Dendritic cell treated with granulocyte-macrophage colony-stimulating factor and Interleukin-4, amounts not matched to agents 40 ng/mL and 50 ng/mL, for 4 days (primary cell): Measurements from ENCODE around the gene CPNE9.
A peak's percentile ranks its signal among the peaks of the same experiment; 100 is the strongest.

Experiments
- H3K27ac Mint-ChIP-seq: one replicate; pipeline ENCODE4 v1.8.0; 2022; ENCODE audit warnings: mild to moderate bottlenecking, mixed read lengths
- H3K27me3 Mint-ChIP-seq: one replicate; pipeline ENCODE4 v1.8.0; 2022; ENCODE audit warnings: mild to moderate bottlenecking, mixed read lengths
- H3K36me3 Mint-ChIP-seq: one replicate; pipeline ENCODE4 v1.8.0; 2022; ENCODE audit warnings: low read depth, mixed read lengths
- H3K4me1 Mint-ChIP-seq: one replicate; pipeline ENCODE4 v1.8.0; 2022; ENCODE audit warnings: low read depth, mixed read lengths
- H3K4me3 Mint-ChIP-seq: one replicate; pipeline ENCODE4 v1.8.0; 2022; ENCODE audit warnings: mild to moderate bottlenecking, moderate library complexity, mixed read lengths
- H3K9me3 Mint-ChIP-seq: one replicate; pipeline ENCODE4 v1.8.0; 2022; ENCODE audit warnings: mixed read lengths
- intact Hi-C: fragments of 100-400 bp; cut with micrococcal nuclease; formaldehyde crosslinking; loops from one replicate; pipeline ENCODE4 v1.15.0; 2022

Gene CPNE9

DNA sequence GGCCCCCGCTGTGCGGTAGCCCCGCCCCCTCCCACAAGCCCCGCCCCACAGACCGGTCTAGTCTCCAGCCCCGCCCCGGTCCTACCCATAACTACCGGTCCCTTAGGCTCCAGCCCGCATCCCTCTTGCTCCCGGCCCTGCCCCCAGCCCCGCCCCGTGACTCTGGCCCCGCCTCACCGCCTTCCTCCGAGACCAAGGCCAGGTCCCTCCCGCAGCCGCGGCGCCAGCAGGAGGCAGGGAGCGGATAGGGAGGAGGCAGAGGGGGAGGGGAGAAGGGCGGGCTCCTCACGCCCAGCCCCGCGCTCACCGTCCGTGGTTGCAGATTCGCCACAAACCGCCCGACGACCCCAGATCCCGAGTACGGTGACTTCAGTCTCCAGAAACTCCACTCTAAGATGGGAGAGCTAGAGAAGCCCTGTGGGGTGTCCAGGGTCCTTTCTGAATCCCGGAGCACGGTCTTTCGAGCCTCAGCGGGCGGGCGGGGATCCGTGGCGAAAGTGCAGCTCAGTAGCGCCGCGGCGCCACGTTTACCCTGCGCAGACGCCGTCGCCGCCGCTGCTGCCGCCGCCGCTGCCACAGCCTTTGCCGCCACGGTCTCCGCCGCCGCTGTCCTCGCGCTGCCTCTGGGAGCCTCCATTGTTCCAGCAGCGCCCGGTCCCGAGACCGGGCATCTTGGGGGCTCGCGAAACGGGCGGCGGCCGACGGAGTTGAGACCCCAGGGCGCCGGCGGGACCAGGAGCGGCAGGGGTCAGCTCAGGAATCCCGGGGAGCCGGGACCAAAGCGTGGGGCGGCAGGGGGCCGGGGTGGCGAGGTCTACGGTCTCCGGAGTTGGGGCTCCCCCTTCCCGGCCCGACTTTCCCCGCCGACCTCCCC, 27.8 kb downstream of the CPNE9 start, which contains the start of gene BRPF1:
BRPF1 (plus strand) TSS at position 530 of the 874 bp plus-strand sequence. CDS start 2,406 bp downstream, outside the sequence.
- Mint-ChIP-seq H3K4me1 (peaks cover 79% of the 10 kb centered on the region), H3K27me3 (no peaks in the 10 kb centered on the region), H3K36me3 (peaks cover 57% of the 10 kb centered on the region), H3K9me3 (no peaks in the 10 kb centered on the region), H3K4me3 (peak within 1 kb of the TSS; percentile 89), H3K27ac (peak within 1 kb of the TSS; percentile 90)
- intact Hi-C loops = loop anchor here (1.0 kb wide), 2 partner anchors 15 to 61 kb away; partner anchors contain the start of gene TADA3

DNA sequence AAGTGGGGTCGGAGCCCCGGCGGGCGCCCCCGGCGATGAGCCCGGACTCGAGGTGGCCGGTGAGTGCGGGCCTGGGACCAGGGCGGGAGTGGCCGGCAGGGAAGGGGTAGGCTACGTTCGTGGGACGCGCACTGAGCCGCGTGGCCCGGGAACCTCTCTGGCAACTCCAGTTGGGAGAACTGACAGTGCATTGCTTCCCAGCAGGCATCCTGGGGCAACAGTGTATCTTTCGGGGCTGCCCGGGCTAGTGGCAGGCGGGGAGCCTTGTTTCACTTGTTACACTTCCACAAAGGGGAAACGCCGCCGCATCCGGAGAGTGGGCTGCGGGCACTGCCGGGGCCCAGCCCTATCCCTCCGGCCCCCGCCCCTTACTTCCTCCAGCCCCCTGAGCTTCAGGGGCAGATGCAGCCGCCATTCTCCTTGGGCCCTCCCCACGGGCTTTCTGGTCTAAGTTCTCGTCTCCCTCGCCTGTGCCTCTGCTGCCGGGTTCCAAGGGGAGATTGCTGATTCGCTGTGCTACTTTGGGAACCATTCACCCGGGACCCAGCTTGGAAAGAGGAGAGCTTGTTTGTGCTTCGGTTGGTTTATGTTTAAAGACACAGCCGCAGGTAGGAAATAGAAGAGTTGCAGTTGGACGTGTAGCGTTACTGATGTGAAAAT, 28.6 kb downstream of the CPNE9 start:
- H3K36me3 Mint-ChIP-seq = peaks cover 64% of the 10 kb centered on the region
- H3K27me3 Mint-ChIP-seq = no peaks in the 10 kb centered on the region
- intact Hi-C loops = no loop called here
- no peaks in the 10 kb centered on the region for H3K9me3 Mint-ChIP-seq
- H3K4me3 Mint-ChIP-seq = peak overlapping the region; percentile 89
- peak overlapping the region; percentile 90 for H3K27ac Mint-ChIP-seq
- peaks cover 80% of the 10 kb centered on the region for H3K4me1 Mint-ChIP-seq

DNA sequence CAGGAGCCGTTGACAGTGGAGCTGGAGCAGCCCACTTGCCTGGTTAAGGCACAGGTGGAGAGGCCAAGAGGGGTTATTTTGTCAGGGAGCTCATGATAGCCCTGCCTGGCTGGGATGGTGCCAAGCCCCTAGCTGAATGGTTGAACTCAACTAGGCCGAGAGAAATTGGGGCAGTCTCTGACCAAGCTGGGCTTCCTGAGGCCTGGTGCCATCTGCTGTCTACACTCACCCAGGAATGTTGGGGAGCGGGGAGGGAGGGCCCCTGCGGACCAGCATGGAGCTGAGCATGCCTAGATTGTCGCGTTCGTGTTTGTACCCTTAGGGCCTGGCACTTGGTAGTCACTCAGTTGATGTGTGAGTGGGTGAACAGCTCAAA, 29.1 kb downstream of the CPNE9 start:
- intact Hi-C loops = no loop called here
- Mint-ChIP-seq H3K4me1 (peaks cover 75% of the 10 kb centered on the region), H3K27ac (peak overlapping the region; percentile 90), H3K9me3 (no peaks in the 10 kb centered on the region), H3K36me3 (peaks cover 70% of the 10 kb centered on the region), H3K27me3 (no peaks in the 10 kb centered on the region), H3K4me3 (peak overlapping the region; percentile 89)

DNA sequence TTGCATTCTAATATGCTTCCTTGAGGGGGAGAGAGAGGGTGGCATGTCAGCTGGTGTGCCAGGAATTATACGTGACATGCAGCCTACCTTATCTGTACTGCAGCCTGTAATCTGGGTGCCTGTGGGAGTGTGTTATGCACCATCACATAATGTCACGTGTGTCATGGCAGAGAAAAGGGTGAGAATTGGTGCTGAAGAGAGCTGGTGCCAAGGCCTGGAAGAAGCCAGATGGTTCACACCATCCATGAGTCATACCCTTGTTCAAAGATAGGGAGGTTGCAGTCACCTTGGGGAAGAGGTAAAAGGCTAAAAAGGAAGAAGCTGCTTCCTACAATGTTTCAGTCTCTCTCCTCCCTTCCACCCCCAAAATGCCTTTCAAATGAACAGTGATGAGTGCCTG, 33.2 kb downstream of the CPNE9 start:
- Mint-ChIP-seq H3K27me3 (no peaks in the 10 kb centered on the region), H3K4me3 (no peak overlapping the region), H3K36me3 (peaks cover 97% of the 10 kb centered on the region), H3K27ac (peak overlapping the region; percentile 64), H3K4me1 (peaks cover 65% of the 10 kb centered on the region), H3K9me3 (no peaks in the 10 kb centered on the region)
- intact Hi-C loops = no loop called here

DNA sequence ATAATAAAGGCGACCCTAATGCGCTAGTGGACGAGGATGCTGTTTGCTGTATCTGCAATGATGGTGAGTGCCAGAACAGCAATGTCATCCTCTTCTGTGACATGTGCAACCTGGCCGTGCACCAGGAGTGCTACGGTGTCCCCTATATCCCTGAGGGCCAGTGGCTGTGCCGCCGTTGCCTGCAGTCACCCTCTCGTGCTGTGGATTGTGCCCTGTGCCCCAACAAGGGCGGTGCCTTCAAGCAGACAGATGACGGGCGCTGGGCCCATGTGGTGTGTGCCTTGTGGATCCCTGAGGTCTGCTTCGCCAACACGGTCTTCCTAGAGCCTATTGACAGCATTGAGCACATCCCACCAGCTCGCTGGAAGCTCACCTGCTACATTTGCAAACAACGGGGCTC, 35.5 kb downstream of the CPNE9 start:
- no peaks in the 10 kb centered on the region for H3K27me3 Mint-ChIP-seq
- no peak overlapping the region for H3K4me3 Mint-ChIP-seq
- peaks cover 45% of the 10 kb centered on the region for H3K4me1 Mint-ChIP-seq
- no peaks in the 10 kb centered on the region for H3K9me3 Mint-ChIP-seq
- H3K27ac Mint-ChIP-seq = no peak overlapping the region
- intact Hi-C loops = no loop called here
- peaks cover 99% of the 10 kb centered on the region for H3K36me3 Mint-ChIP-seq

DNA sequence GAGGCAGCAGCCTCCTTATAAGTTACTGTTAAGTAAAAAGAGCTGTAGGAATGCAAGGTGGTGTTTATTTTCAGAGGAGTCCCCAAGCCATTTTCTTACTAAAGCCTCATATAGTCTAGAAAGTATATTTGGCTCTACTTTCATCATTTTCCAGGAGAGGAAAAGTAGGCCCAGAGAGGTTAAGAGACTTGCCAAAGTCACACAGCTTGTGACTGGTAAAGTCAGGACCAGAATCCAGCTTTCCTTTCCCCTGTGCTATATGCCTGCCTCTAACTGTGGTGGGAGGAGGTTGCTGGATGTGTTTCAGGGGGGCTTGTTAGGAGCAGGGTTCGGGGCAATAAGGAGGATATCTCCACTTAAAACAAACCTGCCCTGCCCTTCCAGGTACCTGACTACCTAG, 38.9 kb downstream of the CPNE9 start:
- intact Hi-C loops = no loop called here
- Mint-ChIP-seq H3K27ac (no peak overlapping the region), H3K27me3 (no peaks in the 10 kb centered on the region)

DNA sequence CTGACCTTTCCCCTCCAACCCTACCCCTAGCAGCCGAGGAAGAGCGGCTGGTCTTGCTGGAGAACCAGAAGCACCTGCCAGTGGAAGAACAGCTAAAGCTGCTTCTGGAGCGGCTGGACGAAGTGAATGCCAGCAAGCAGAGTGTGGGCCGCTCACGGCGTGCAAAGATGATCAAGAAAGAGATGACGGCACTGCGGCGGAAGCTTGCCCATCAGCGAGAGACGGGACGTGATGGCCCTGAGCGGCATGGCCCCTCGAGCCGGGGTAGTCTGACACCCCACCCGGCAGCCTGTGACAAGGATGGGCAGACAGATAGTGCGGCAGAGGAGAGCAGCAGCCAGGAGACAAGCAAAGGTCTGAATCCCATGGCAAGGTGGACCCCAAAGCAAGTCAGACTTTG, 39.9 kb downstream of the CPNE9 start:
- Mint-ChIP-seq H3K4me1 (peaks cover 14% of the 10 kb centered on the region), H3K4me3 (no peak overlapping the region), H3K36me3 (peaks cover 100% of the 10 kb centered on the region), H3K27ac (no peak overlapping the region), H3K9me3 (no peaks in the 10 kb centered on the region), H3K27me3 (no peaks in the 10 kb centered on the region)
- intact Hi-C loops = no loop called here

More for the DNA sequence above, 38.9 kb downstream of the CPNE9 start:
- Mint-ChIP-seq H3K4me1 (peaks cover 18% of the 10 kb centered on the region), H3K36me3 (peaks cover 100% of the 10 kb centered on the region), H3K4me3 (no peak overlapping the region), H3K9me3 (no peaks in the 10 kb centered on the region)

DNA sequence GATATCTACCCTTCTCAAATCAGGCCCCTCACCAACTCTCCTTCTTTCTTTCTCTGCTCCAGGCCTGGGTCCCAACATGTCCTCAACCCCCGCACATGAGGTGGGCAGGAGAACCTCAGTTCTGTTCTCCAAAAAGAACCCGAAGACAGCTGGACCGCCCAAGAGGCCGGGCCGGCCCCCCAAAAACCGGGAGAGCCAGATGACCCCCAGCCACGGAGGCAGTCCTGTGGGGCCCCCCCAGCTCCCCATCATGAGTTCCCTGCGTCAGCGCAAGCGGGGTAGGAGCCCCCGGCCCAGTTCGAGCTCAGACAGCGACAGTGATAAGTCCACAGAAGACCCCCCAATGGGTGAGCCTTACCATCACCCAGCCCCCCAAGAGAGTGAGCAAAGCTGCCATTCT, 40.5 kb downstream of the CPNE9 start:
- no peaks in the 10 kb centered on the region for H3K27me3 Mint-ChIP-seq
- H3K4me3 Mint-ChIP-seq = no peak overlapping the region
- intact Hi-C loops = no loop called here
- no peaks in the 10 kb centered on the region for H3K9me3 Mint-ChIP-seq
- H3K27ac Mint-ChIP-seq = no peak overlapping the region
- peaks cover 16% of the 10 kb centered on the region for H3K4me1 Mint-ChIP-seq
- peaks cover 100% of the 10 kb centered on the region for H3K36me3 Mint-ChIP-seq

DNA sequence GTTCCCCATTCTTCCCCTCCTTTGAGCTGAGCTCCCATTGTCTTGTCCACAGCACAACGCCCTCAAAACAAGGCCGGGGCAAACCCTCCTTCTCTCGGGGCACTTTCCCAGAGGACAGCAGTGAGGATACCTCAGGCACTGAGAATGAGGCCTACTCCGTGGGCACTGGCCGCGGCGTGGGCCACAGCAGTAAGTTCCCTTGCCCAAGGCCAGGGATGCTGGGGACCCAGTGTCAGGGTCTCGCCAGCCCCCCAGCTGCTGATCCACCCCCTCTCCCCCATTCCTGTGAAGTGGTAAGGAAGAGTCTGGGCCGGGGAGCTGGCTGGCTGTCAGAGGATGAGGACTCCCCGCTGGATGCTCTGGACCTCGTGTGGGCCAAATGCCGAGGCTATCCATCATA, 41.9 kb downstream of the CPNE9 start:
- Mint-ChIP-seq H3K27ac (no peak overlapping the region), H3K27me3 (no peaks in the 10 kb centered on the region), H3K4me3 (no peak overlapping the region), H3K4me1 (peaks cover 19% of the 10 kb centered on the region), H3K36me3 (peaks cover 97% of the 10 kb centered on the region), H3K9me3 (no peaks in the 10 kb centered on the region)
- intact Hi-C loops = no loop called here

DNA sequence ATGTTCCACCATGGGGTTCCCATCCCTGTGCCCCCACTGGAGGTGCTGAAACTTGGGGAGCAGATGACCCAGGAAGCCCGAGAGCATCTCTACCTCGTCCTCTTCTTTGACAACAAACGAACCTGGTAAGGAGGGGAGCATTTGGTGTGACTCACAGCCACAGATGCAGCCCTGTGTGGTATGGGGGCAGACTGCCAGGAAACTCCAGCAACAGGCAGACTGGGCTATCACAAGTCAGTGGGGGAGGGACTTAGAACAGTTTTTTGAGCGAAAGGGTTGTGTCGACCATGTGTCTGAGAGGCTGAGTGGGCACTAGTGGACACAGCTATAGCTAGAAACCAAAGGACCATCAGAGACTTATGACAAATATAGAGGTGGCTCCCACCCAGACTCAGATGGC, 42.7 kb downstream of the CPNE9 start:
- H3K27me3 Mint-ChIP-seq = no peaks in the 10 kb centered on the region
- H3K4me1 Mint-ChIP-seq = peaks cover 25% of the 10 kb centered on the region
- intact Hi-C loops = no loop called here
- H3K4me3 Mint-ChIP-seq = no peak overlapping the region
- H3K36me3 Mint-ChIP-seq = peaks cover 92% of the 10 kb centered on the region
- H3K9me3 Mint-ChIP-seq = no peaks in the 10 kb centered on the region
- no peak overlapping the region for H3K27ac Mint-ChIP-seq

DNA sequence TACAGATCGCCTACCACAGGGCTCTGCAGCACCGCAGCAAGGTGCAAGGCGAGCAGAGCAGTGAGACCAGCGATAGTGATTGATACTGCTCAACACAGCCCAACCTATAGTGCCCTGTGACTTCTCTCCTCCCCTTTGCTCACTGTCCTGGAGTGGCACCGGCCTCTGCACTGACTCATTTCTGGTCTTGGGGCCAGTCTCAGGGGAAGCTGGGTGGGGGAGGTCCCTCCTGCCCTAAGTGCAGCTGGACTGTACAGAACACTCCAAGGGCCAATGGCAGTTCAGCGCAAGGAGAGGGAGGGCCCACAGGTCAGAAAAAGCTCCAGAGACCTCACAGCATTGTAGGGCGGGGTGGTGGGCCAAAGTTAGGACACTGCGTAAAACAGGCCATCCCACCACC, 43.6 kb downstream of the CPNE9 start:
- Mint-ChIP-seq H3K4me1 (peaks cover 33% of the 10 kb centered on the region), H3K36me3 (peaks cover 92% of the 10 kb centered on the region), H3K27ac (no peak overlapping the region), H3K4me3 (no peak overlapping the region), H3K27me3 (no peaks in the 10 kb centered on the region), H3K9me3 (no peaks in the 10 kb centered on the region)
- intact Hi-C loops = no loop called here

DNA sequence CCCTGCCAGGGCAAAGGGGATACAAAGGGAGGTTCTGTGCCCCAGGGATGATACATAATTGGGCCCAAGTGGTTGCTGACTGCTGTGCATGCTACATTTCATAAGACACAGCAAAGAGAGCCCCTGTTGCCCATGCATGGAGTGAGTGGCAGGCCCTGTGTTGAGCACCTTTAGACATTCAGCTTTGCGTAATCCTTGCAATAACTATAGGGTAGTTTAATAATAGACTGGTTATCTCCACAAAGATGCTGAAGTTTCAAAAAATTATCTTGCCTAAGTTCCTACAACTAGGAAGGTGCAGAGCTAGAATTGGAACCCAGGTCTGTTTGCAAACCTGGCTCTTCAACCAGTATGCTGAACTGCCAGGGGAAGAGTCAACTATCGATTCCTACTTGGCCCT, 44.4 kb downstream of the CPNE9 start:
- H3K27me3 Mint-ChIP-seq = no peaks in the 10 kb centered on the region
- H3K36me3 Mint-ChIP-seq = peaks cover 92% of the 10 kb centered on the region
- H3K4me1 Mint-ChIP-seq = peaks cover 33% of the 10 kb centered on the region
- intact Hi-C loops = loop anchor here (2.0 kb wide), 1 partner anchor 13 kb away; no protein-coding TSS in a partner anchor
- H3K4me3 Mint-ChIP-seq = no peak overlapping the region
- H3K27ac Mint-ChIP-seq = no peak overlapping the region
- H3K9me3 Mint-ChIP-seq = no peaks in the 10 kb centered on the region

DNA sequence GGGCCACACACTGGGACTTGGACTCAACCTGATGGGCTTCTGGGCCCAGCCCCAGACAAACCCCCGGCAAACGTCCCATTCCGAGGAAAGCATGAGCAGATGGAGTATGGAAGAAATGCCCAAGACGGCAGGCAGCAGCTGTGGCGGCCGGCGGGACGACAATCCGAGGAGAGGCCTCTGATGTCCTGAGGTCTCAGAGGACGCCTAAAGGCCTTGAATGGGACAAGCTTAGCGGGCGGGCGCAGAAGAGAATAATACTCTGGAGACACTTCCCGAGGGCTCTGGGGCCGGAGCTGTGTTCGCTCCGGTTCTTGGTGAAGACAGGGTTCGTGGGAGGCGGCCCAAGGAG, 45.6 kb downstream of the CPNE9 start:
- peak overlapping the region; percentile 85 for H3K4me3 Mint-ChIP-seq
- peaks cover 36% of the 10 kb centered on the region for H3K4me1 Mint-ChIP-seq
- intact Hi-C loops = loop anchor here (2.0 kb wide), 1 partner anchor 14 kb away; no protein-coding TSS in a partner anchor
- H3K27ac Mint-ChIP-seq = peak overlapping the region; percentile 92
- H3K27me3 Mint-ChIP-seq = no peaks in the 10 kb centered on the region
- no peaks in the 10 kb centered on the region for H3K9me3 Mint-ChIP-seq
- peaks cover 90% of the 10 kb centered on the region for H3K36me3 Mint-ChIP-seq
